Anterior cingulate cortex (tissue), 58 donors: ENCODE measurements around the gene EFCAB7.

Source experiments
- DNase-seq, 58 donors: peaks; one replicate each; lab custom pipeline; 2025; lab: John Stamatoyannopoulos, UW

The EFCAB7 gene

GRCh38 chr1:63522891-63523728, at the start of gene EFCAB7, which contains the start of gene ITGB3BP:
Gene EFCAB7 (plus strand): TSS chr1:63523525. CDS start chr1:63525573, 2,048 bp downstream.
Gene ITGB3BP (minus strand): TSS chr1:63523225. CDS start chr1:63523133, 92 bp downstream.
- DNase-seq, result peak in 57 of 58 donors; percentile 65 to 96 (median 87)

GRCh38 chr1:63475761-63476160, 47.6 kb upstream of the EFCAB7 start:
- DNase-seq, result no peak

- DNase-seq, result no peak
Observed at GRCh38 chr1:63480057-63480456, 43.3 kb upstream of the EFCAB7 start.

DNA sequence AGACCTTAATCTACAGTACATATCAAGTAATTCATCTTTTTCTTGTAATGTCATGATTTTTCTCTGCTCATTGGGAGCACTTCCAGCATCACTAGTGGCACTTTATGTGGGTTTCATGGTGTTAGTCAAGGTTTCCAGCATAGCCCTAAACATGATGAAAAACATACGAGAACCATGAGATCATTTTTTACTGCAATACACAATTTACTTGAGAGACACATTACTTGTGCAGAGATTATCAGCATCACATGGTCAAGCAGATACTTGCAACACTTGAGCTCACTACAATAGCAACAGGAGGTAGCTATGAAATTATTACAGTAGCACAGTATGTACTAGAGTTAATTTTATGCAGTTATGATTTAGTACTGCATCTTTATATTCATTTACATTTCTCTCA, 36.7 kb upstream of the EFCAB7 start:
- DNase-seq, result no peak

GRCh38 chr1:63487336-63488065, 35.8 kb upstream of the EFCAB7 start:
- DNase-seq, result no peak

- DNase-seq, result no peak
Observed at GRCh38 chr1:63497577-63497976, 25.7 kb upstream of the EFCAB7 start.

DNA sequence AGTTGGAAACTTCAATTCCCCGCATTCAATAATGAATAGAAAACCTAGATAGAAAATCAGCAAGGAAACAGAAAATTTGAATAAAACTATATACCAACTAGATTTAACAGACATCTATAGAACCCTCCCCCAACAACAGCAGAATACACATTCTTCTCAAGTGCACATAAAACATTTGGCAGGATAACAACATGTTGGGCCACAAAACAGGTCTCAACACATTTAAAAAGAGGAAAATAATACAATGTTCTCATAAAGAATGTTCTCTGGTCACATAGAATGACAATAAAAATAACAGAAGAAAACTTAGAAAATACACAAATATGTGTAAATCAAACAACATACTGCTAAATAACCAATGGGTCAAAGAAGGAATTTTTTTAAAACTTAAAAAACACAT, 25.2 kb upstream of the EFCAB7 start:
- no peak for DNase-seq

- no peak for DNase-seq
Observed at GRCh38 chr1:63501256-63501655, 22.1 kb upstream of the EFCAB7 start.

DNA sequence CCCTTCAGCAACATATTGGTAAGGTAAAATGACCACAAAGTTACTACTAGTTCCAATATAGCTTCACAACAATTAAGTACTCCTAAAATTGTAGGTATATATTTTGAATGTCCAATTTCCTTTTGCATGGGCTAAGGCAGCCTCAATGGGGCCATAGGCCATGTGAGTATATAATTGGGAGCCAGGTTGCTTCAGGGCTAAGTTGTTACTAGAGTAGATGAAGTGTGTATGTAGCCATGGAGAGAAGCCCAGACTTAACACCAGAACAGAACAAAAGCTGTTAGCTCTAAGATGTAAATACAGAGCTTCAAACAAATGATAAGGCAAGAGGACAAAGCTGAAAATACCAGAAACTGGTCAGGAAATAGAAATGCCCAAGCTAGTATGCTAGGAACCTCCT, 16.5 kb upstream of the EFCAB7 start:
- DNase-seq, result no peak

DNA sequence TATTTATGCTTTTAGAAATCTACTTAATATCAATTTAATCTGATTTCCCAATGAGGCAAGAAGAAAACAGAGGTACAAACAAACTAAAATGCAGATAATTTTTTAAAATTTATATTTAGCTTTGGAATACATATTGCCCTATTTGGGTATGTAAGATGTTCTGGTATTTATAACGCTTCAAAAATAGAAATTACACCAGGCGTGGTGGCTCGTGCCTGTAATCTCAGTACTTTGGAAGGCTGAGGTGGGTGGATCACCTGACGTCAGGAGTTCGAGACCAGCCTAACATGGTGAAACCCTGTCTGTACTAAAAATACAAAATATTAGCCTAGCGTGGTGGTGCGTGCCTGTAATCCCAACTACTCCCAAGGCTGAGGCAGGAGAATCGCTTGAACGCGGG, 13.6 kb upstream of the EFCAB7 start:
- no peak for DNase-seq

- DNase-seq, result no peak
Observed at GRCh38 chr1:63512584-63512983, 10.7 kb upstream of the EFCAB7 start.

- no peak for DNase-seq
Observed at GRCh38 chr1:63516629-63517028, 6.7 kb upstream of the EFCAB7 start.

DNA sequence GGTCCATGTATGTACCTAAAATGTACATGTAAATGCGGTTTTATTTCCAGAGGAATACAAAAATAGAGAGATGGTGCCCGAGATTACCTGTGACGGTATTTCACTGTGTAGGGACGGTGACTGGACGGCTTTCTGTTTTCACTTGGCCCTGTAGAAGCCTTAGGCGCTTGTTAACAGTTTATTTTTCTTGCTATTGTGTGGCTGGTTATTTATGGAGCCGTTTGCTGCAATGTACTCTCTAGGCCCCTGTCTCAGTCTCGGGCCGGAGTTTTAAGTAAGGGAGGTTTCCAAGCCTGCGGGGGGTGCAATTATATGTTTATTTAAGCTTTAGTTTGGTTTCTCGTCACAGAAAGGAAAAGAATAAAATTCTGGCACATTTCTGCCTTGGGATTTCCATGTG, 413 bp downstream of the EFCAB7 start:
- peak in 8 of 58 donors; percentile 3 to 47 (median 29) for DNase-seq

GRCh38 chr1:63524201-63524600, 876 bp downstream of the EFCAB7 start:
- no peak for DNase-seq

- no peak for DNase-seq
Observed at GRCh38 chr1:63532727-63533126, 9.4 kb downstream of the EFCAB7 start.

DNA sequence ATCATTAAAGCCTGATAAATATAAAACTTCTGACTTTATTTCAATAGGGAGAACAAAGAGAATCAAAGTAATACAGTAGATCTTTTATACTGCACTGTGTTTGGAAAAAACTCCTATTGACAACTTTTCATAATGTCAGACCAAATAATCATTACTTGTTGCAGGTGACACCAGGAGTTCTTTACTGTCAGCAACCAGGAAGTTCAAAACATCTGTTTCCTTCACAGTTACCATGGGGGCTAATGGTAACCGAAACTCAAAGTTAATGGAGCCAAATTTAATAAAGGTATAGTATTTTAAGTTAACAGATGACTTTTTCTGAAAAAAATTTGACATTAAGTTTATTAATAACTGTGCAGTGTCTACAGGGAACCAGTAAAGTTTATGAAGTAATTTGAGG, 10.6 kb downstream of the EFCAB7 start:
- no peak for DNase-seq

DNA sequence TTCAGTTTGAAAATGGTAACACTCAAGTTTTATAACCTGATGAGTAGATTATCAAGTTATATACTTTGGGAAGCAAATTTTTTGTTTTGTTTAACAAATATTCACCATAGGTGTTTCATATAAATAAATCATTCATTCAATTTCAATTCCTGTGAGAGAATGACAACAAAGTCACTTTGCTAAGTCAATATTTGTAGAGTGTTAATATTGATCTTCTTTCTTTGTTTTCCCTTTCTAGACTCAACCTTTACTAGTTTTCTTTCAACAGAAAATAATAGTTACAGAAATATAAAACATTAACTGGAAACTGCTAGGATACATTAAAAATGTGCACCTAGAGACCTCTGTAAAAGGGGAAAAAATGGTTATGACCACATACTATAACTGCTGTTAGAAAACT, 11.1 kb downstream of the EFCAB7 start:
- DNase-seq, result no peak

GRCh38 chr1:63537006-63537405, 13.7 kb downstream of the EFCAB7 start:
- no peak for DNase-seq

DNA sequence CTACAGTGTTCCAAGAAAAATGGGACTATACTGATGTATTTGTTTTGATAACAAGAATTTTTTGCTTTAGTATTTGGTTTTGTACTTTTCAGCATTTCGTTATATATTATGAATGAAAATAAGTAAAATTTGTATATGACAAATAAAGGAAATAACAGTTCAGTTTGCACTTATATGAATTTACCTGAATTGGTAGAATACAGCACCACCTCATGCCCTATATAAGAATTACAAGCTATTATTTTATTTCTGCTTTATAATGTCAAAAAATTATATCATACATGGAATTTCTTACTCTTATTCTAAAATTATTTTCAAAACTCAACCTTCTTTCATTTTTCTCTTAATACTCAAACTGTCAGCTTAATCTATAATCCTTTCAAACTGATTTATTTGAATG, 14.6 kb downstream of the EFCAB7 start:
- DNase-seq, result no peak

- no peak for DNase-seq
Observed at GRCh38 chr1:63545780-63546179, 22.5 kb downstream of the EFCAB7 start.

DNA sequence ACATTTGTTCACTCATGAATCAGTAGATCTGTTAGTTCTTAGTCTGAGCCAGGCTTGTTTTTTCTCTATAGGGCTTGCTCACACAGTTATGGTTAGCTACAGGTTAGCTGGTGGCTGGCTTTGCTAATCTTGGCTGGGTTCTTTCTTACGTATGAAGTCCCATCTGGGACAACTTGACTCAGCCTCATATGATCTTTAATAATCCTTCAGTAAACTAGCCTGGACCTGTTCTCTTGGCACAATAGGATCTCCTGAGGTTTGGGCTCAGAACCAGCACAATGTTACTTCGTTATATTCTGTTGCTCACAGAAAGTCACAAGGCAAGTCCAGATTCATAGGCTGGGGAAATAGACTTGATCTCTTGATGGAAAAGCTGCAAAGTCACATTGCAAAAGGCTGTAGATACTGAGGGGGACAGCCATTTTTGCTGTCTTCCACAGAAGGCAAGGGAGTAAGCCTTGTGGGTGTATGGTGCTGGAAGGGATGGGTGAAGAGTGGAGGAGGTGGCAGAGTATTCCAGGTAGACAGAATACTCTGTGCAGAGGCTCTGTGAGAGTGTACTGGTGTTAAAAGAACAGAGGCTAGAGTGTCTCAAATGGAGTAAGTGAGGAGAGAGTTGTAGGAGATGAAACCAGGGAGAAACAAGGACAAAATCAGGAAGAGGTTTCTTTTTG, 24.4 kb downstream of the EFCAB7 start:
- DNase-seq, result no peak
